Measurements from ENCODE around the gene MIER2.
"Not testable (repeated sequence)": the region's sequence is repeated elsewhere in the genome, so short reads cannot be mapped to it uniquely, and the experiment has no call there.

Gene MIER2

DNA sequence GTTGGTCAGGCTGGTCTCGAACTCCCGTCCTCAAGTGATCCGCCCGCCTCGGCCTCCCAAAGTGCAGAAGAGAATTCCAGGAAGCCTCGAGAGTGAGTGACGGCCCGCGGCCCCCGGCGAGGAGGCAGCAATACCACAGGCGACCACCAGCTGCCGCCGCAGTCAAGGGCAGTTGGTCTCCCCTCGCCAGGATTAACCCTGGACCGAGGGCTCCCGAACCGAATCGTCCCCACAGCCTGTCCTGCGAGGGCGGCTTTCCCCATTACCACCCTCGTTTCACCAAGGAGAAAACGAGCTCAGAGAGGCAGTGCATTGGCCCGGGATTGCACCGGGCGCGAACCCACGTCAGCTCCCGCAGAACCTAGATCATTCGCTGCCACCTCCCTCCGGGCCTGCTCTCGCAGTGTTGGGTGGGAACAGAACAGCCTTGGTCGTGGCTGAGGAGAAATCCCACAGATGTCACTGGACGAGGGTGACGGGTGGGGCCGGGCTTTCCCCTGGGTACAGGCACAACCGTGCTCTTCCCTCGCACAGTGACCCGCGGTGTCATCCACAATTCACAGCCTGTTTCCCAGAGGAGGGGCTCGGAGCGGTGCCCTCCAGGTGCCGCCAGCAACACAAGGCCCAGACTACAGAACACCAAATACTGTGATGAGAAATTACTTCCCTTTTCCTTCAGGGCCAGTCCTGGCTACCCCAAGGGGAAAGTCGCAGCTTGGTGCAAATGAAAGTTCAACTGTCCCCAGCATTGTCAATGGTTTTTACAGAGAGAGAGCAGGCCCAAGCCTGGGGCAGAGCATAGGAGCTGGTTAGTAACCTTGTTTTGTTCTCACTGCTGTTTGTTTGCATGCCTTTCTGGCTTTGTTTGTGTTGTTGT is 39.6 kb upstream of the MIER2 start:
- ChIA-PET POLR2A (ENCODE audit: low non-redundant PET) (no interaction called here), CTCF (interaction anchor here (0.6 kb wide), 1 partner anchor 15 kb away, joined by 5 read pairs; no protein-coding TSS in a partner anchor)
- no peak overlapping the region for H3K27ac ChIP-seq
- TF ChIP-seq, protein P1, sequence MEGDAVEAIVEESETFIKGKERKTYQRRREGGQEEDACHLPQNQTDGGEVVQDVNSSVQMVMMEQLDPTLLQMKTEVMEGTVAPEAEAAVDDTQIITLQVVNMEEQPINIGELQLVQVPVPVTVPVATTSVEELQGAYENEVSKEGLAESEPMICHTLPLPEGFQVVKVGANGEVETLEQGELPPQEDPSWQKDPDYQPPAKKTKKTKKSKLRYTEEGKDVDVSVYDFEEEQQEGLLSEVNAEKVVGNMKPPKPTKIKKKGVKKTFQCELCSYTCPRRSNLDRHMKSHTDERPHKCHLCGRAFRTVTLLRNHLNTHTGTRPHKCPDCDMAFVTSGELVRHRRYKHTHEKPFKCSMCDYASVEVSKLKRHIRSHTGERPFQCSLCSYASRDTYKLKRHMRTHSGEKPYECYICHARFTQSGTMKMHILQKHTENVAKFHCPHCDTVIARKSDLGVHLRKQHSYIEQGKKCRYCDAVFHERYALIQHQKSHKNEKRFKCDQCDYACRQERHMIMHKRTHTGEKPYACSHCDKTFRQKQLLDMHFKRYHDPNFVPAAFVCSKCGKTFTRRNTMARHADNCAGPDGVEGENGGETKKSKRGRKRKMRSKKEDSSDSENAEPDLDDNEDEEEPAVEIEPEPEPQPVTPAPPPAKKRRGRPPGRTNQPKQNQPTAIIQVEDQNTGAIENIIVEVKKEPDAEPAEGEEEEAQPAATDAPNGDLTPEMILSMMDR (conservative IDR thresholded peaks at IDR 0.05; ENCODE audit: low read depth): no peak
- DNase-seq (ENCODE audit: low spot score): no peak

DNA sequence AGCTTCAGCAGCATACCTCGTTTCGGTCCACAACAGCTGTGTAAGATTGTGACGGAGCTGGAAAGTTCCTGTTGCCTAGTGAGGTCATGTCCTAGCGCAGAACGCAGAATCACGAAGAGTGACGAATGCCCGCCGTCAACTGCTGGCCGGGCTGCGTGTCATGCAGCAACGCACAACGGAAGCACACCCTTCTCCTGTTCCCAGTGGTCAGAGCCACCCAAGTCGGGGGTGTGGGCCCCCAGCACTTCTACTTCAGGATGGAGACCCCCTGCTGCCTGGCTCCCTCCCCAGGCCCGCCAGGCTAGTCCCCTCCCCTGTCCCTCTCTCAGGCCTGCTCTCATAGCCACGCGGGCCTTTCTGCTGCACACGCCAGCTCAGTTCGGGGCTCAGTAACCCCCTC is 38.4 kb upstream of the MIER2 start:
- POLR2A ChIA-PET (ENCODE audit: low non-redundant PET): no interaction called here
- H3K27ac ChIP-seq: no peak overlapping the region
- DNase-seq (ENCODE audit: low spot score): no peak
- CTCF ChIA-PET: no interaction called here
- TF ChIP-seq, protein P1 (conservative IDR thresholded peaks at IDR 0.05; ENCODE audit: low read depth): no peak

DNA sequence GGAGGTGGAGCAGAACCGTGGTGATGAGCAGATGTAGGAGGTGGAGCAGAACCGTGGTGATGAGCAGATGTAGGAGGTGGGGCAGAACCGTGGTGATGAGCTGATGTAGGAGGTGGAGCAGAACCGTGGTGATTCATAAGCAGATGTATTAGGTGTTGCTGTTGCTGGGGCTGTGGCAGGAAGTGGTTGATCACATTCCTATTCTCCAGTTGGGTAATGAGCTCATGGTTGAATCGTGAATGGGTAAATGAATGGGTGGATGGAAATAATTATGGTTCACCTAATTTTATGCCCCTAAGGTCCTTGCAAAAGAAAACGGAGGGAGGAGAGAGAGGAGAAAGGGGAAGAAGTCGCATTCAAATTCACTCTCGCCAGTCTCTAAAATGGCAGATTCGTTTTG is 38.0 kb upstream of the MIER2 start:
- DNase-seq (ENCODE audit: low spot score): peak; percentile 62
- H3K27ac ChIP-seq; CTCF ChIA-PET; POLR2A ChIA-PET (ENCODE audit: low non-redundant PET): not testable (repeated sequence)

DNA sequence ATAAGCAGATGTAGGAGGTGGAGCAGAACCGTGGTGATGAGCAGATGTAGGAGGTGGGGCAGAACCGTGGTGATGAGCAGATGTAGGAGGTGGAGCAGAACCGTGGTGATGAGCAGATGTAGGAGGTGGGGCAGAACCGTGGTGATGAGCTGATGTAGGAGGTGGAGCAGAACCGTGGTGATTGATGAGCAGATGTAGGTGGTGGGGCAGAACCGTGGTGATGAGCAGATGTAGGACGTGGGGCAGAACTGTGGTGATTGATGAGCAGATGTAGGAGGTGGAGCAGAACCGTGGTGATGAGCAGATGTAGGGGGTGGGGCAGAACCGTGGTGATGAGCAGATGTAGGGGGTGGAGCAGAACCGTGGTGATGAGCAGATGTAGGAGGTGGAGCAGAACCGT is 37.3 kb upstream of the MIER2 start:
- CTCF ChIA-PET; POLR2A ChIA-PET (ENCODE audit: low non-redundant PET); DNase-seq (ENCODE audit: low spot score); H3K27ac ChIP-seq: not testable (repeated sequence)

DNA sequence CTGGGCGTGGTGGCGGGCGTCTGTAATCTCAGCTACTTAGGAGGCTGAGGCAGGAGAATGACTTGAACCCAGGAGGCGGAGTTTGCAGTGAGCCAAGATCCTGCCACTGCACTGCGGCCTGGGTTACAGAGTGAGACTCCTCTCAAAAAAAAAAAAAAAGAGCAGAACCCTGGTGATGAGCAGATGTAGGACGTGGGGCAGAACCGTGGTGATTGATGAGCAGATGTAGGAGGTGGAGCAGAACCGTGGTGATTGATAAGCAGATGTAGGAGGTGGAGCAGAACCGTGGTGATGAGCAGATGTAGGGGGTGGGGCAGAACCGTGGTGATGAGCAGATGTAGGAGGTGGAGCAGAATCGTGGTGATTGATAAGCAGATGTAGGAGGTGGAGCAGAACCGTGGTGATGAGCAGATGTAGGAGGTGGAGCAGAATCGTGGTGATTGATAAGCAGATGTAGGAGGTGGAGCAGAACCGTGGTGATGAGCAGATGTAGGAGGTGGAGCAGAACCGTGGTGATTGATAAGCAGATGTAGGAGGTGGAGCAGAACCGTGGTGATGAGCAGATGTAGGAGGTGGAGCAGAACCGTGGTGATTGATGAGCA is 36.1 kb upstream of the MIER2 start:
- CTCF ChIA-PET; DNase-seq (ENCODE audit: low spot score); H3K27ac ChIP-seq; POLR2A ChIA-PET (ENCODE audit: low non-redundant PET): not testable (repeated sequence)

DNA sequence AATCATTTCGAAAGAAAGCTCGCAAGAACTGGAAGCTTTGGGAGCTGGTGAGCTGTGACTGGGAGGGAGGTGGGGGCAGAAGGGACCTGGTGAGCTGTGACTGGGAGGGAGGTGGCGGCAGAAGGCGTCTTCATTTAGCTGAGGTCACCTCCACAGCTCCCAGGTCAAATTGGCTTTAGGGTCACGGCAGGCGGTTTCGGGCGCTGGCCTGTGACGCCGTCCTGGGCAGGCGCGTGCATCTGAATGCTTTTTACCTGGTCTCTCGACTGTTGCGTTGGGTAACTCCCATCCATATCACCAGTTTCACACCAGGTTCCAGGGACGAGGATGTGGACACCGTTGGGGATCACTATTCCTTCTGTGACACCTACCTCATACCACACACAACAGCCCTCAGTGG is 35.2 kb upstream of the MIER2 start:
- H3K27ac ChIP-seq: no peak overlapping the region
- DNase-seq (ENCODE audit: low spot score): no peak
- TF ChIP-seq, protein P1 (conservative IDR thresholded peaks at IDR 0.05; ENCODE audit: low read depth): no peak
- POLR2A ChIA-PET (ENCODE audit: low non-redundant PET): no interaction called here
- CTCF ChIA-PET: interaction anchor here (0.5 kb wide), 1 partner anchor 326 kb away, joined by 3 read pairs; no protein-coding TSS in a partner anchor

DNA sequence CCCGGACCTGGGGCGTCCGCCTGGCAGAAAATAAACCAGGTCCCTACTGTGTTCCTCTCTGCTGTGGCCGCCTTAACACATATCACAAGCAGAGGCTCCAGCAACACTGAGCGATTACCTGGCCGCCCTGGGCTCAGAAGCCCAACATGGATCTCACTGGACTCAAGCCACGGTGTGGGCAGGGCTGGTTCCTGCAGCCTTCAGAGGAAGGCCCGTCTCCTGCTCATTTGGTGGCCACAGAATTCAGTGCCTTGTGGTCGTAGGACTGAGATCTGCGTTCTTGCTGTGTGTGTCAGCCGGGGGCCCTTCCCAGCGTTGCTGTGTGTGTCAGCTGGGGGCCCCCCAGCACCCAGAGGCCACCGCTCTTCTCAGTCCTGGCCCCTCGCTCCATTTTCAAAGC is 34.1 kb upstream of the MIER2 start:
- no peak overlapping the region for H3K27ac ChIP-seq
- POLR2A ChIA-PET (ENCODE audit: low non-redundant PET): no interaction called here
- CTCF ChIA-PET: no interaction called here
- TF ChIP-seq, protein P1 (conservative IDR thresholded peaks at IDR 0.05; ENCODE audit: low read depth): no peak
- no peak for DNase-seq (ENCODE audit: low spot score)

DNA sequence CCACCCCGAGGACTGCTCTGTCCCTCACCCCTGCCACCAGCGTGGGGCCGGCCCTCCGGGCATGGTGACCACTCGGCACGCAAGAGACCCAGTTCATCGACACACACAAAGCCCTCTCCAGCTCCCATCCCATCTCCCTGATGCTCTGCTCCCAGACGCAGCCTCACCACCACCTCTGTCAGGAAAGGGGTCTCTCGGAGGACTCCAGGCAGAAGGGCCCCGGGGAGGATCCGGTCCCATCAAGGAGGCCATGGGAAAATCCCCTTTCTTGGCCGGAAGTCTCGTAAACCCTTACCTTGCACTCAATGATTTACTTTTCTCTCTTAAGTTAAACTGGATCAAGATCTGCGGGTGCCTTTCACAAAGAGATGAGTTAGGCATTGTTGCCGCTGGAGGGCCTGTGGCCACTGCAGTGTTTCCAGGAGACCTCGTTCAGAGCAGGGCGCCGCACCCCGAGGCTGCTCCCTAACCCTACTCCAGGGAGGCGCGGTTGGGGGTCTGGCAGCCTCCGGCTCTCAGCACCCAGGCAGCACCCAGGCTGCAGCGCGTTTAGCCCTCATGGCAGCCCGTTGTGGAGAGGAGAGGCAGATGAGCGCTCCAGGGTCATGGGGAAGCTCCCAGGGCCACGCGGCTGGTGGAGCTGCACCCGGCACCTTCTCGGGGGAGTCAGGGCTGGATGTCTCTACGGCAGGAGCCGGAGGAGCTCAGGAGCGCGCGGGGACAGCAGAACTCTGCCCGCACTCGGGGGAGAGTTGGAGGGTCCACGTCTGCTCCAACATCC is 33.4 kb upstream of the MIER2 start:
- TF ChIP-seq, protein P1 (conservative IDR thresholded peaks at IDR 0.05; ENCODE audit: low read depth): no peak
- ChIA-PET POLR2A (ENCODE audit: low non-redundant PET) (no interaction called here), CTCF (interaction anchor here (0.7 kb wide), 1 partner anchor 1384 kb away, joined by 5 read pairs; no protein-coding TSS in a partner anchor)
- DNase-seq (ENCODE audit: low spot score): no peak
- H3K27ac ChIP-seq: peak overlapping the region; percentile 65

Data from RWPE1 (cell line).